ENCODE data around the gene PIK3R3.

Gene PIK3R3

DNA sequence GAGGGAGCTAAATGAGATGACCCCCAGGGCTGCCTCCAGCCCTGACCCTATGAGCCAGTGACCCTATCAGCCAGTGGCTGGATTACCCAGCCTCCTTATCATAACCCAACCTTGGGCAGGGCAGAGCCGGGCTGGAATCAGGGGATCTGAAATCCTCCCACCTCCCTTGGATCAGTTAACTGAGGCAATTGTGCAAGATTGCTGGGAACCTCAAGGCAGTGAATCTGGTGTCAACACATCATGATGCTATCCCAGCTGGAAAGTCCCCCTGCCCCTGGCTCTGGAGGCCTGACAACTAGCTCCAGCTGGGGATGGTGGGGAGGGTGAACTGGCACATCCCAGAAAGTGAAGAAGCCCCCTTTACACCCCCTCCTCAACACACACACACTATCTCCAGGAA is 36.0 kb upstream of the PIK3R3 start:
- Mint-ChIP-seq H3K4me3 (no peak overlapping the region), H3K27me3 (peaks cover 2% of the 10 kb centered on the region), H3K4me1 (peaks cover 17% of the 10 kb centered on the region), H3K27ac (no peak overlapping the region), H3K36me3 (ENCODE audit: low read depth) (no peaks in the 10 kb centered on the region), H3K9me3 (no peaks in the 10 kb centered on the region)
- ATAC-seq, result no peak
- no peak for DNase-seq

DNA sequence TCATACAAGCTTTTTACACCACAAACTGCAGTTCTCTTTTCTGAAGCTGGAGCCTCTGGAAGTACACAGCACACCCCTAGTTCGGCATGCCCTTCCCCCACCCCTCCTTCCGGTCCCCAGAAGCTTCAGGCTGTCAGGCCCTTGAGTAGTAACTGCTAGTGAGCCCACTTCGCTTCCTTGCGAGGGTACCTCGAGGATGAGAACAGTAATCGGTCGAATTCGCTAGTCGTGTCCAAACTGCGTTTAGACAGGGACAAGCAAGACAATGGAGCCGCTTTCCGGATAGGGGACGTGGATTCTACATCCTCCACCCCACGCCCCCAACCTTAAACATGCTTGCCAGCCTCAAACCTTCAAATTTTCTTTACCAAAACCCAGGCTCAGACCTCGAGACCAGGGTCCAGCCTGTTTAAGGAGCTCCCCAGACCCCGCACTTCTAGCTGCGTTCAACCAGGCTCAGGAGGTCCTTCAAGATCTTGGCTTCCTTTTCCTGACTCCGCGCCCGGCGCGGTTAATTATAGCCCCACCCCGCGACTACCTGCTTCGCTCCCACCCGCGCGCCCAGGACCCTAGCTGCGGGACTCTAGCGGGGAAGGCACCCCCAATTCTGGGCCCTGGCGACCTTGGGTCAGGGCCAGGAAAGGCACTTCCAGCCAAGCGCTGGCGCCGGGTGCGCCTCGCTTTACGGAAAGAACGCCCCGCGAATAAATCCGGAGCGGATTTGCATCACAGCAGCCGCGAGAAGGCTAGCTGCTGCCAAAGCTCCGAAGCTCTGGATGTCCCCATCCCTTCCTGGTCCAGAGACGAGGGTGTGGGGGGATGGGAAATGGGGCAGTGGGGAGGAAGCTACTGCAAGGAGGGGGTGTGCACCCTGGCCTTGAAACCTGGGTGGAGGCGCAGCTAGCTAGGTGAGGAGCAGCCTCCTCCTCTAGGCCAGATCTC is 34.4 kb upstream of the PIK3R3 start:
- peak overlapping the region; percentile 76 for H3K4me3 Mint-ChIP-seq
- ATAC-seq (peak; percentile 39), DNase-seq (peak; percentile 45)
- H3K36me3 Mint-ChIP-seq (ENCODE audit: low read depth), result no peaks in the 10 kb centered on the region
- peaks cover 2% of the 10 kb centered on the region for H3K27me3 Mint-ChIP-seq
- no peaks in the 10 kb centered on the region for H3K9me3 Mint-ChIP-seq
- H3K4me1 Mint-ChIP-seq, result peaks cover 17% of the 10 kb centered on the region
- peak overlapping the region; percentile 44 for H3K27ac Mint-ChIP-seq

DNA sequence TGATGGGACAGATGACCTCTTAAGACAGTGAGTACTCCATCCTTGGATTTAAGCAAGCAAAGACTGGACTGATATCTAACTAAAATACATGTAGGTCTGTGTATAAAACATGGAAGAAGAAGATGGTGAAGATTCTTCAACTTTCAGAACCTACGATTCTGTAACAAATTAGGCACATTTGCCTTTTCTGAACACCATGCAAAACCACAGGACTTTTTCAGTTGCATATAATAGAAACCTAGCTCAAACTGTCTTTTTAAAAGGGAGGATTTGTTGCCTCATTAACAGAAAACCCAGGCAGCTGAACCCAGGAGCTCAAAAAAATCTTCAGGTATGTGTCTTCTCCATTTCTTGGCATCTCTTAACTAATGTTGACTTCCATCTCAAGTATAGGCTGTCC is 27.8 kb upstream of the PIK3R3 start:
- no peak for ATAC-seq
- H3K27me3 Mint-ChIP-seq, result peaks cover 2% of the 10 kb centered on the region

DNA sequence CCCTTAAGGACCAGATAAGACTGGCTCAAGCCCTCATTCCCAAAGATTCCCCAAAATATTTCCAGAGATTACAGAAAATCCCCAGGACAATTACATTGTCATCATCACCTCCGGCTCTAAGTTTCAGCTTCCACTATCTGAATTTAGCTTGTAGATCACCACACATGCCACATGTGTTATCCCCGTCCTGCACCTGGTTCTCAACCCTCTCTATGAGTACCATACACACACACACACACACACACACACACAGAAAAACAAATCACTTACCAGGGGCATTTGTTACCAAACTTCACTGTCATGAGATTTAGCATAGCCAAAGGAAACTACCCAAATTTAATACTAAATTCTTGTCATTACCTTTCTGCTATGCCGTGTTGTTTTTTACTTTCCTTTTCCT is 27.1 kb upstream of the PIK3R3 start:
- no peaks in the 10 kb centered on the region for H3K36me3 Mint-ChIP-seq (ENCODE audit: low read depth)
- peaks cover 2% of the 10 kb centered on the region for H3K27me3 Mint-ChIP-seq

More for the DNA sequence above, 27.8 kb upstream of the PIK3R3 start:
- no peak overlapping the region for H3K27ac Mint-ChIP-seq
- no peaks in the 10 kb centered on the region for H3K9me3 Mint-ChIP-seq
- no peak for DNase-seq
- H3K36me3 Mint-ChIP-seq (ENCODE audit: low read depth), result no peaks in the 10 kb centered on the region
- no peaks in the 10 kb centered on the region for H3K4me1 Mint-ChIP-seq
- no peak overlapping the region for H3K4me3 Mint-ChIP-seq

DNA sequence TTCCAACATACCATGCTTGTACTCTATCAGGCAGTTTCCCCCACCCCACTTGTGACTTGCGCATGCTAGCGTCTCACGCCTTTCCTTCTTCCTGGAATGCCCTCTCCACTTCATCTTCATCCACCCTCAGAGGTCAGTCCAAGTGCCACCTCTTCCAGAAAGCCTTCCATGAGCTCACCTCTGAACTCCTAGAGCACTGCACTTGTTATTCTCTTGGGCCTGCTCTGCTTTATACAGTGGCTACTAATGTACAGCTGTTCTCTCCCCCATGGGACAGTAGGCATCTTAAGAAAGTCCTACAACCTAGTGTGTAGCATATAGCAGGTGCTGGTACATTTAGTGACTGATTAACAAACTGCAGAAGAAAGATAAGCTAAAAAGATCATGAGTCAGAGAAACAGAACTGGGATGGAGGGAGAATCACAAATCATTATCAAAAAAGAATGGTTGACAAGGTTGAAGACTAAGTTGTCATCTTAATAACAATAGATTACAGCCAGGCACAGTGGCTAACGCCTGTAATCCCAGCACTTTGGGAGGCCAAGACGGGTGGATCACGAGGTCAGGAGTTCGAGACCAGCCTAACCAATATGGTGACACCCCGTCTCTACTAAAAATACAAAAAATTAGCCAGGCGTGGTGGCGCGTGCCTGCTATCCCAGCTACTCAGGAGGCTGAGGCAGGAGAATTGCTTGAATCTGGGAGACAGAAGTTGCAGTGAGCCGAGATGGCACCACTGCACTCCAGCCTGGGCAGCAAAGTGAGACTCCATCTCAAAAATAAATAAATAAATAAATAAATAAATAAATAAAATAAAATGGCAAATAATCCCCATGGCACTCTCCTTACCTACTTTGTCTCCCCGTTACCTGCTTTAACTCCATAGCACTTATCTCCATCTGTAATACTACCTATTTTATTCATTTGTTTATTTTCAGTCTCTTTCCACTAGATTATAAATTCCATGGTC is 26.2 kb upstream of the PIK3R3 start:
- DNase-seq (no peak), ATAC-seq (no peak)
- H3K4me1 Mint-ChIP-seq, result no peaks in the 10 kb centered on the region
- H3K27me3 Mint-ChIP-seq, result peaks cover 2% of the 10 kb centered on the region
- H3K4me3 Mint-ChIP-seq, result no peak overlapping the region
- H3K36me3 Mint-ChIP-seq (ENCODE audit: low read depth), result no peaks in the 10 kb centered on the region
- H3K9me3 Mint-ChIP-seq, result no peaks in the 10 kb centered on the region
- H3K27ac Mint-ChIP-seq, result no peak overlapping the region

More for the DNA sequence above, 27.1 kb upstream of the PIK3R3 start:
- Mint-ChIP-seq H3K4me1 (no peaks in the 10 kb centered on the region), H3K27ac (no peak overlapping the region), H3K9me3 (no peaks in the 10 kb centered on the region), H3K4me3 (no peak overlapping the region)
- no peak for DNase-seq
- no peak for ATAC-seq

DNA sequence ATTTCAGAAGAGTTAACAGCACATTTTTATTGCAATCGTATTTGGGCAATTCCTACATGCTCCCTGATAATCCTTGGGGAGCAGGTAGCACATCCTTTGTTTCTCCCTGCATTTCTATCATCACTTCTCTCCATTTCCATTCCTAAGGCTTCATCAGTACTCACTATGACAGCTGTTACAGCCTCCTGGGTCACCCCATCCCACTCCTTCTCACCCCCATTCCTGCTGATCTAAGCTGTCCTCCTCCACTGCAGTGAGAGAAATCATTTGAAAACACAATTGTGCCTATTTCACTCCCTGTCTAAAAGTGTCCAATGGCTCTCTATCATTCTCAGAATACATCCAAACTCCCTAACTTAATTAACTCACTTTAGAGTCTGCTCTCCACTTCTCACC is 25.5 kb upstream of the PIK3R3 start:
- ATAC-seq (no peak), DNase-seq (no peak)
- no peak overlapping the region for H3K27ac Mint-ChIP-seq
- no peaks in the 10 kb centered on the region for H3K4me1 Mint-ChIP-seq
- H3K27me3 Mint-ChIP-seq, result peaks cover 2% of the 10 kb centered on the region
- no peaks in the 10 kb centered on the region for H3K9me3 Mint-ChIP-seq
- H3K4me3 Mint-ChIP-seq, result no peak overlapping the region
- no peaks in the 10 kb centered on the region for H3K36me3 Mint-ChIP-seq (ENCODE audit: low read depth)

DNA sequence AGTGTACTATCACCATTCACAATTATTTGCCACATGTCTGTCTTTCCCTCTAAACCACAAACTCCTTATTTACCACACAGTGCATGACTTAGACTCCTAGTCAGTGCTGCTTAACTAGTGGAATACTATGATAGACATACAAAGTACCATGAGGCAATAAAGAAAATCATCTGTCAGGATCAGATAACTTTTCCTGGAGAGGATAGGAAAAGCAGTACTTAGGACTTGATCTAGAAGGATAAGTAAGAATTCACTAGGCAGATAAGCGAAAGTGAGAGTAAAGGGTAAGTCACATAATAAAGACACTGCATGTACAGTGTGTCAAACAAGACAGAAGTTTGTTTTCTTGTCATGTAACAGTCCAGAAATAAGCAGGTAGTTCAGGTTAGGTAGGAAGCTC is 21.3 kb upstream of the PIK3R3 start:
- Mint-ChIP-seq H3K9me3 (no peaks in the 10 kb centered on the region), H3K27me3 (no peaks in the 10 kb centered on the region), H3K4me1 (no peaks in the 10 kb centered on the region), H3K36me3 (ENCODE audit: low read depth) (no peaks in the 10 kb centered on the region), H3K4me3 (no peak overlapping the region), H3K27ac (no peak overlapping the region)
- ATAC-seq, result no peak
- DNase-seq, result no peak

DNA sequence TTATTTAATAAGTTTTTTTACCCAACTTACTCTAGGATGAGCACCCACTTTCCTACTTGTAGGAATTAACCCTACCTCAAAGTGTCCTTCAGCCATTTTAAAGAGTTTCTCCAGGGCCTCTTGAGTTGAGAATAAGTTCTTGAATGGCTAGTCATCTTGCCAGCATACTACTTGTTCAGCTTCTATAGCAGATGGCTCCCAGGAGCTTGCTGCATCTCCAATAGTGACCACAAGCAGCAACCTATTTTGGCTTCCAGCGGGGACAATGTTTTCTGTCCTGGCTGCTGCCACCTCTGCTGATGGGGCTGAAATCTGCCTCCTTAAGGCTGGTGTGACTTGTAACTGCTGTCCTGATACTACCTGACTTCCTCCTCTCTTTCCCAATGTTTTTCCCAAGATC is 20.8 kb upstream of the PIK3R3 start:
- Mint-ChIP-seq H3K4me1 (no peaks in the 10 kb centered on the region), H3K4me3 (no peak overlapping the region), H3K27me3 (no peaks in the 10 kb centered on the region), H3K27ac (no peak overlapping the region), H3K36me3 (ENCODE audit: low read depth) (no peaks in the 10 kb centered on the region), H3K9me3 (no peaks in the 10 kb centered on the region)
- ATAC-seq, result no peak
- no peak for DNase-seq

DNA sequence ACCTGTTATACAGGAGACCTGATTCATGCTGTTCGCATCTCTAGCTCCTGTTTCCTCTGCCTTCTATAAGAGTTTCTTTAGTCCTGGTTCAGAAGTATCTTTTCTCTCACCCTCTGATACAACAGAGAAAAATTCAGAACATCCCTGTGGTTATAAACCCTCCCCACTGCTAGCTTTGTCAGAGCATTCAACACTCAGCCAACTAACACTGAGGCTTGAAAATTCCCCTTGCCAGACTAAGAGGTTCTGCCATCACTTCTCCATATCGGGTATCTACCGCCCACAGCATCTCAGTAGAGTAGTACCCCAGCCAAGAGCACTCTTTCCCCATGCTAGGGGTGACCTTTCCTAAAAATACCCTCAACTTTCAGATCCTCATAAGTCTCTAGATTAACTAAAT is 19.6 kb upstream of the PIK3R3 start:
- no peaks in the 10 kb centered on the region for H3K4me1 Mint-ChIP-seq
- H3K27me3 Mint-ChIP-seq, result no peaks in the 10 kb centered on the region
- ATAC-seq (no peak), DNase-seq (no peak)
- no peaks in the 10 kb centered on the region for H3K36me3 Mint-ChIP-seq (ENCODE audit: low read depth)
- no peak overlapping the region for H3K27ac Mint-ChIP-seq
- H3K9me3 Mint-ChIP-seq, result no peaks in the 10 kb centered on the region
- no peak overlapping the region for H3K4me3 Mint-ChIP-seq

DNA sequence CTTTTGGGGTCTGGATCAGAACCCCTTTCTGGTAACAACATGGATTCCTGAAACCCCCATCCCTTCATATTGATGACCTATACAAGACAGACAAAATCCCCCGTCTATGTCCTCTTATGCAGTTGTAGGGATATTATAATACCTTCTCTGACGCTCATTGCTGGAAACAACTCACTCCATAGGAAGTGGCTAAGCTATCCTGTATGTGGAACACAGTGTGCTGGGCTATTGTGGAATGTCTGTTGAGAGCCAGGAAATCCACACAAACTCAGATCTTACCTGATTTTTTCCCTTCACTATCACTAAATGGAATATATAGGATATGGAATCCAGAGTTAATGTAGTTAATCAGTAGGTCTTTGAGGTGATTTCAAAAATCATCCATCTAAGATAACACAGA is 17.7 kb upstream of the PIK3R3 start:
- H3K27ac Mint-ChIP-seq, result no peak overlapping the region
- no peak overlapping the region for H3K4me3 Mint-ChIP-seq
- no peaks in the 10 kb centered on the region for H3K27me3 Mint-ChIP-seq
- H3K9me3 Mint-ChIP-seq, result no peaks in the 10 kb centered on the region
- ATAC-seq (no peak), DNase-seq (no peak)
- H3K36me3 Mint-ChIP-seq (ENCODE audit: low read depth), result no peaks in the 10 kb centered on the region
- no peaks in the 10 kb centered on the region for H3K4me1 Mint-ChIP-seq

DNA sequence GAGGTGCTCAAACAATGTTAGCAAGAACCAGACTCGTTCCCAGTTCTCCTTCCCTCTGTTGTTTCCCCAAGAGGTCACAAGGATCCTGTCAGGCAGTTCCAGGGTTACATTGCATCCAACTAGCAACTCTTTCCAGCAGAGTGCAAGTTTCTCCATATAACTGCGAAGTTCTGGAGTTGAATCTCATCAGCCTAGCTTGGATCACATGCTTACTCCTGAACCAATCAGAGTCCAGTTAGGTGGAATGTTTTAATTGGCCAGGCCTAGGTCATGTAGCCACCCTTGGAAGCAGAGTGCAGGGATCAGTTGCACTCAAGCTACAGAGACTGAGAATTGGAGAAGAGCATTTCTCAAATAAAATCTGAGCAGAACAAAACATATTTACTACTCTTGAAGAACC is 15.9 kb upstream of the PIK3R3 start:
- Mint-ChIP-seq H3K27ac (no peak overlapping the region), H3K4me3 (no peak overlapping the region)
- DNase-seq, result no peak

DNA sequence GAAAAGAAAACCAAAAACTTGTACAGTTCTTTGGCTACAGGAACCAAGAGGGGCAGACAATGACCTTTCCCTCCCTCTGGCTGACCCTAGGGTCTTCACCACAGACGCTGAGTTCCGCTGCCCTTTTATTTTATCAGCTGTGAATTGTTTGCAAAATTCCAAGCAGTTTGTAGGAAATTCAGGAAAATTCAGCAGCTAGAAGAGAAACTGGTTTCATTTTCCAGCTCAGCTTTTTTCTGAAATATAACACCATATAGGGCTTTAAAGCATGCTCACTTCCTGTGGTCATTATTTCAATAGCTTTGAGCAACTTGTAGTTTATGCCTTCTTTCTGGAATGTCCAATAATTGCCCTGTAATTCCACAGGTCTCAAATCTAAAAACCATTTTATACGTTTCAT is 5.5 kb upstream of the PIK3R3 start:
- no peaks in the 10 kb centered on the region for H3K9me3 Mint-ChIP-seq
- H3K4me1 Mint-ChIP-seq, result peaks cover 20% of the 10 kb centered on the region
- H3K27ac Mint-ChIP-seq, result no peak overlapping the region
- peaks cover 29% of the 10 kb centered on the region for H3K27me3 Mint-ChIP-seq
- DNase-seq, result no peak
- ATAC-seq, result no peak
- no peak overlapping the region for H3K4me3 Mint-ChIP-seq
- H3K36me3 Mint-ChIP-seq (ENCODE audit: low read depth), result no peaks in the 10 kb centered on the region

More for the DNA sequence above, 15.9 kb upstream of the PIK3R3 start:
- no peak for ATAC-seq
- Mint-ChIP-seq H3K9me3 (no peaks in the 10 kb centered on the region), H3K36me3 (ENCODE audit: low read depth) (no peaks in the 10 kb centered on the region), H3K4me1 (no peaks in the 10 kb centered on the region), H3K27me3 (no peaks in the 10 kb centered on the region)

DNA sequence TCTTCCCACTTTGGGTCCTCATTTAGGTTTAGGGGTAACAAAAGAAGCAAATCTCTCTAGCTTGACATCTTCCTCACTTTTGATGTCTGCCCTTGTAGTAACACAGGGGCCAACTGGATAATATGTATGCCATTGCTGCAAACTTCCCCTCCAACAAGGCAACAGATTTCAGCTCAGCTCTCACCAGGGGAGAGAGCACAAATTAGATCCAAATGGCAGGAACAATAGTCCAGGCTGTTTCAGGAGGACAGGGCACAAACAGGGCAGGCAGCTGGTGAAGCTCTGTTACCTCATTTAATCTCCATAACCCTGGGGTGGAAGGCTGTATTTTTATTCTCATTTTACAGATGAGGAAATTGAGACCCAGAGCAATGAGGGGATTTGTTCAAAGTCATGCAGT is 4.3 kb upstream of the PIK3R3 start:
- H3K27ac Mint-ChIP-seq, result no peak overlapping the region
- ATAC-seq, result no peak

DNA sequence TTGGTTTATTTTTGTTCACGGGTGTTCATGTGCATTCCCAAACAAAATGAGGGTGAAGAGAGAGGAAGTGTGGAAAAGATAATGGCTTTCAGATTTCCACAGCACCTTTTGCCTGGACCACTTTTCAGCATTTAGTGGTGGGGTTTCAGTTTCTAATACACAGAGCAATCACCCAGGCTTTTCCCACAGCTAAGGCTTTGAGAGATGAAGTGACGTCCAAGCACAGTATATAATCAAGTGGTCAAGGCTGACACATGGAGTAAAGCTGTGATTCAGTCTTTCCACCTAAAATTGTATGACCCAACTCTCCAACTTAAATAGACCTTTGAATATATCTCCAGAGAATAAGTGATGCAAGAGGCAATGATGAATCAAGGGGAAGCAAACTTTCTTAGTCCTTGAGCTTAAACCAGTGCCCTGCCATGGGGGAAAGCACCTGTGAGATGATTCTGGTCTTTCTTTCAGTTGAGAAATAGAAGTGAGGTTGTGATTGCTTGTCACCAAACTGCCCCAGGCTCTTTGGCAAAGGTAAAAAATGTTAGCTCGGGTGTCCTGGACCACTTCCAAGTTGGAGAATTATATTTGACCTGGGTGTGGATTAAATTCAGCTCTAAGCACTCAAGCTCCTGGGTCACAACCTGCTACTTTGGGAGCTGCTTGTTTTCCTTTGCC is 2.4 kb upstream of the PIK3R3 start:
- Mint-ChIP-seq H3K4me3 (no peak overlapping the region), H3K9me3 (no peaks in the 10 kb centered on the region), H3K36me3 (ENCODE audit: low read depth) (no peaks in the 10 kb centered on the region), H3K27me3 (peaks cover 47% of the 10 kb centered on the region), H3K4me1 (peaks cover 34% of the 10 kb centered on the region), H3K27ac (no peak overlapping the region)
- DNase-seq, result no peak
- ATAC-seq, result no peak

More for the DNA sequence above, 4.3 kb upstream of the PIK3R3 start:
- no peaks in the 10 kb centered on the region for H3K9me3 Mint-ChIP-seq
- DNase-seq, result no peak
- H3K4me1 Mint-ChIP-seq, result peaks cover 28% of the 10 kb centered on the region
- no peaks in the 10 kb centered on the region for H3K36me3 Mint-ChIP-seq (ENCODE audit: low read depth)
- H3K27me3 Mint-ChIP-seq, result peaks cover 37% of the 10 kb centered on the region
- no peak overlapping the region for H3K4me3 Mint-ChIP-seq

Measured in activated naive CD8-positive, alpha-beta T cell treated with anti-CD3 and anti-CD28 coated beads, Interleukin-2, amount 50 U/mL, for 24 hours (primary cell).